GM12878 (cell line): Measurements from ENCODE around the gene DYNC1I2.

Experiments
- ATF3 ChIP-seq: IDR thresholded peaks from 2 replicates; pipeline ENCODE4 v1.6.1; 2011; ENCODE audit warnings: low read depth, mild to moderate bottlenecking, low read length, moderate library complexity, borderline replicate concordance; ENCODE audit errors: extremely low read depth
- BACH1 ChIP-seq: fragments of 450-650 bp; IDR thresholded peaks from 2 replicates; pipeline ENCODE4 v1.6.1; 2017; ENCODE audit warnings: mild to moderate bottlenecking, borderline replicate concordance
- CTCF ChIP-seq, 3 experiments: IDR thresholded peaks in 2 of 3; conservative IDR thresholded peaks in 1 of 3; 2 replicates each; pipeline ENCODE4 v1.5.1; 2011; ENCODE audit warnings: low read depth in 3 of 3, low read length in 3 of 3, mild to moderate bottlenecking in 3 of 3, control low read depth in 2 of 3, moderate library complexity in 2 of 3, inconsistent platforms in 1 of 3, mixed read lengths in 1 of 3; ENCODE audit not compliant: control insufficient read depth in 2 of 3, insufficient read depth in 1 of 3; ENCODE audit errors: extremely low read depth in 1 of 3
- CUX1 ChIP-seq: IDR thresholded peaks from 2 replicates; pipeline ENCODE4 v1.6.1; 2012; ENCODE audit warnings: improper control_type of control experiment, low read depth, low read length; ENCODE audit not compliant: insufficient replicate concordance
- EZH2 ChIP-seq: IDR thresholded peaks from 2 replicates; pipeline ENCODE4 v1.6.1; 2012; ENCODE audit warnings: low read depth, mild to moderate bottlenecking, control low read depth, inconsistent platforms, low read length, borderline replicate concordance; ENCODE audit not compliant: control insufficient read depth
- IKZF1 ChIP-seq: fragments of 450-650 bp; conservative IDR thresholded peaks from 2 replicates; pipeline ENCODE4 v1.6.1; 2017; ENCODE audit warnings: antibody characterized with exemption, mild to moderate bottlenecking
- RCOR1 ChIP-seq: conservative IDR thresholded peaks from 2 replicates; pipeline ENCODE4 v1.6.1; 2012; ENCODE audit warnings: low read depth, low read length, improper control_type of control experiment
- REST ChIP-seq: IDR thresholded peaks from 2 replicates; pipeline ENCODE4 v1.6.1; 2012; ENCODE audit warnings: mild to moderate bottlenecking, low read depth, low read length
- ZBTB33 ChIP-seq: fragments of 450-650 bp; IDR thresholded peaks from 2 replicates; pipeline ENCODE4 v1.6.1; 2017; ENCODE audit warnings: mild to moderate bottlenecking

GRCh38 chr2:171671867-171672266 lies 15.4 kb upstream of the DYNC1I2 start:
- TF ChIP-seq CTCF (IDR thresholded peaks at IDR 0.05 in 2 of 3, conservative IDR thresholded peaks at IDR 0.05 in 1 of 3; ENCODE audit: control insufficient read depth in 2 of 3, extremely low read depth in 1 of 3, insufficient read depth in 1 of 3, low read depth in 3 of 3, low read length in 3 of 3): no peak
- no peak for TF ChIP-seq ZBTB33
- no peak for TF ChIP-seq BACH1
- TF ChIP-seq IKZF1: no peak
- TF ChIP-seq CUX1: no peak
- no peak for TF ChIP-seq REST
- TF ChIP-seq EZH2: no peak
- no peak for TF ChIP-seq ATF3
- no peak for TF ChIP-seq RCOR1
